LNCaP clone FGC (cell line): ENCODE results near the gene ADRA1B.

Source experiments
- DNase-seq: peaks from one replicate; pipeline ENCODE4 v3.0.0-alpha.2; 2011; ENCODE audit warnings: low read depth
- H3K4me3 ChIP-seq: 2 replicates; pipeline ENCODE4 v1.5.1; 2011; ENCODE audit warnings: mild to moderate bottlenecking, low read depth, low read length, control low read depth
- CTCF ChIP-seq: IDR thresholded peaks from 2 replicates; pipeline ENCODE4 v1.5.1; 2012; ENCODE audit warnings: mild to moderate bottlenecking; ENCODE audit not compliant: control insufficient read depth, insufficient read depth; ENCODE audit errors: extremely low read depth

The ADRA1B gene

GRCh38 chr5:159901308-159901707, 15.0 kb upstream of the ADRA1B start:
- DNase-seq: no peak

DNA sequence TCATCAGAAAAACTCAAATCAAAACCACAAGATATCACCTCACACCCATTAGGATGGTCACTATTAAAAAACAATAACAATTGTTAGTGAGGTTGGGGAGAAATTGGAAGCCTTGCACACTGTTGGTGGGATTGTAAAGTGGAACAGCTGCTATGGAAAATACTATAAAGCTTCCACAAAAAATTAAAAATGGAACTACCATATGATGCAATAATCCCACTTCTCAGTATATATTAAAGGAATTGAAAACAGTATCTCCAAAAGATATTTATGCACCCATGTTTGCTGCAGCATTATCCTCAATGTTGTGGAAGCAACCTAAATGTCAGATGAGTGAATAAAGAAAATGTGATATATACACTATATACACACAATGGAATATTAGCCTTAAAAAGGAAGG, 14.5 kb upstream of the ADRA1B start:
- no peak for TF ChIP-seq CTCF
- H3K4me3 ChIP-seq: no peak overlapping the region
- no peak for DNase-seq

More at GRCh38 chr5:159901308-159901707, 15.0 kb upstream of the ADRA1B start:
- no peak overlapping the region for H3K4me3 ChIP-seq
- no peak for TF ChIP-seq CTCF

- no peak for DNase-seq
Measured at GRCh38 chr5:159902444-159903121, 13.7 kb upstream of the ADRA1B start.

DNA sequence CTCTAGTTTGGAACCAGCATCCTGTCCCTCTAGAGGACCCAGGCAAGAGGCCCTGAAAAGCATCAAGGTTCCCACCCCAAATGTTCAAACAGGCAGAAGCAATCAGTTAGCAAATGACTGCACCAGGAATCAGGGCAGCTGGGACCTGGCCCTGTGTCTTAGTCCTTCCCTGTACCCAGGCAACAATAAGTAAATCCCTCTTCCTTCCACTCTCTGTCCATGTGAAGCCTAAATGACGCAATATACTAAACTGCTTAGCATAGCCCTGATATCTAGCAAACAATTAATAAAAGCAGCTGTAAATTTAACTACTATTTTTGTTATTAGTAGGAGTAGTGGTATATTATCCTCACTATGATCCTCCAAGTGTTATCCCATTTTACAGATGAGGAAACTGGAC, 13.2 kb upstream of the ADRA1B start:
- no peak for DNase-seq
- no peak for TF ChIP-seq CTCF
- H3K4me3 ChIP-seq: no peak overlapping the region

More at GRCh38 chr5:159902444-159903121, 13.7 kb upstream of the ADRA1B start:
- H3K4me3 ChIP-seq: no peak overlapping the region
- no peak for TF ChIP-seq CTCF

DNA sequence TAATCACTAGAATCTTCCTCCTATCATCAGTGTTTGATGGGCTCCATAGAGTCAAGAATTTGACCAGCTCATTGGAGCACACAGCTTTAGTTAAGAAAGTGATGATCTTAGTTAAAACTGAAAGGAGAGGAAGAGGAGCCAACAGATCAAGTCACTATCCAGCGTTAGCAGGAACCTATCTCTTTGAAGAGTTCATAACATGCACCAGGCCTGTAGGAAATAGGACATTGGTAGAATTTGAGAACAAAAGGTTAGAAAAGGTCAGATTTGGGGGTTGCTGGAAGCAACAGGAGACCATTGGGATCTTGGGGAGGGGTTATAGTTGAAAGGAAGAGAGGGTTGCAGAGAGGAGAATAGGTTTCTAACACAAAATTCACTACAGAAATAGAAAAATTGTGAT, 11.4 kb upstream of the ADRA1B start:
- H3K4me3 ChIP-seq: no peak overlapping the region
- TF ChIP-seq CTCF: no peak
- no peak for DNase-seq

DNA sequence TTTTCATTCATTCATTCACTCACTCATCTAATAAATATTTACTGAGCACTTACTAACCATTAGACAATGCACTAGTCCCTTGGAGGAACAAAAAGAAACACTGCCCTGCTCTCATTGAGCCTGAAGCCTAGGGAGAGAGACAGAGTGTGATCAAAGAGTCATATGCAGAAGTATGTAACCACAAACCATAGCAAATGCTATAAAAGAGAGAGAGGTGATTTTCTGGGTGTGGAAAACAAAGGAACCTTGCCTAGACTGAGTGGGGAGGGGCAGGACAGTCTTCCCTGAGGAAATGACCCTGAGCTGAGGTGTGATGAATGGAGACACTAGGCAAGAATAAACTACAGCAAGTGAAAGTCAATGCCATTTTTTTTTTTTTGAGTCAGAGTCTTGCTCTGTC, 10.8 kb upstream of the ADRA1B start:
- no peak for TF ChIP-seq CTCF
- H3K4me3 ChIP-seq: no peak overlapping the region
- DNase-seq: no peak

- no peak for TF ChIP-seq CTCF
- H3K4me3 ChIP-seq: no peak overlapping the region
- DNase-seq: no peak
Measured at GRCh38 chr5:159906463-159906862, 9.8 kb upstream of the ADRA1B start.
